Stimulated activated CD4-positive, alpha-beta T cell treated with anti-CD3 and anti-CD28 coated beads, TNF-alpha, amount 100 ng/mL, for 48 hours (primary cell): Measurements from ENCODE around the gene SPAG9.
A peak's percentile ranks its signal among the peaks of the same experiment; 100 is the strongest.

Experiments
- DNase-seq, 3 donors: peaks; one replicate each; pipeline ENCODE4 v3.0.0-alpha.2; 2020; ENCODE audit warnings: low read depth in 3 of 3

The SPAG9 gene

DNA sequence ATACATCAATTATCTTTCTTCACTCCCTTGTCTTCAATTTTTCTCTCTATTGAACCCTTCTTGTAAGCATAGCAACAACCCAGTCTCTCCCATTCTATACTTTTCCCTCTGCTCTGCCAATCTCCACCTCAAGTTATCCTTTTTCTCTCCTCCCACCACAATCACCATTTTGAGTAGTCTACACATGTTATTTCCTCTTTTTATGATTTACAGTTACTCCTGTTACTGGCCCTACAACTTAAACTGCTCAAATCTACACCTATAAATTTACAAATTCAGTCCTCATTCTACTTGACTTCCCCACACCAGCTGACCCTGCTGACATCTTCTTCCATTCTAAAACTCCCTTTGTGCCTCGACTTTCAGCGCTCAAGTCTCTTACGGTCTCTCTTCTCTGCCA lies 84.6 kb downstream of the SPAG9 start:
- no peak for DNase-seq

DNA sequence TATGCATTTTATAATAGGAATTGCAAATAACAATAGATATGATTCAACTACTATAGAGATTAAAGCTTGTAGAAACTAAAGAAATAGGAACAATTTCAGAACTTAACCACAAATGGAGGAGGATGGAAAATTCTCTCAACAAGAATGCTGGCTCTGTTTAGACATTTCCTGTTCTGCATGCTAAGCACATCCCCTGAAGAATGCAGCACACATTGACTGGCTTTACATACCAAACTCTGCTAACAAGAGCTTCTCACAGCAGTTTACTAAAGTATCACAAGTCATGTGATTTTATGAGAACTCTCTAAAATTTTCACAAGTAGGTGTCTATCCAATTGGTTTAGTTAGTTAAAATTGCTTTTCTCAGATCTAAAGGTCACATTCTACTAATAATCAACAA lies 85.2 kb downstream of the SPAG9 start:
- no peak for DNase-seq

DNA sequence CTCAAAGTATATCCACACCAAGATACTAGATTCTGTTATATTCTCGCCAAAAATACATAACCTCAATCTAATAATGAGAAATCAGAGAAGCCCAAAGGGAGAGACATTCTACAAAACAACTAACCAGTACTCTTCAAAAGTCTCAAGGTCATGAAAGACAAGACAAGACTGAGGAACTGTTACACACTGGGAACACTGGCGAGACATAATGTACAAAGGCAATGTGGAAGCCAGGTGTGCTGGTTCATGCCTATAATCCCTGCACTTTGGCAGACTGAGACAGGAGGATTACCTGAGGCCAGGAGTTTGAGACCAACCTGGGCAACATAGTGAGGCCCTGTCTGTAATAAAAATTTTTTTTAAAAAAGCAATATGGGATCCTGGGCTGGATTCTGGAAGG lies 85.9 kb downstream of the SPAG9 start:
- no peak for DNase-seq

DNA sequence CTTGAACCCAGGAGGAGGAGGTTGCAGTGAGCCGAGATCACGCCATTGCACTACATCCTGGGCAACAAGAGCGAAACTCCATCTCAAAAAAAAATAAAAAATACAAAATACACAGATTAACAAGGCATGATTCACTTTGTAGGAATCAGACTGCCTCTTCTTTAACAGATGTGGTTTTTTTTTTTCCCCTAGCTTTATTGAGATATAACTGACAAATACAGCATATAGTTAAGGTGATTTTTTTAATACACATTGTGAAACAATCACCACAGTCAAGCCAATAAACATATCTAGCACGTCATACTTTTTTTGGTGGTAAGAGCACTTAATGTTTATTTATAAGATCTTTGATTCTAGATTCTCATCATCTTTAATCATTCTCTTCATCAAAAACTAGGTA lies 87.8 kb downstream of the SPAG9 start:
- no peak for DNase-seq

DNA sequence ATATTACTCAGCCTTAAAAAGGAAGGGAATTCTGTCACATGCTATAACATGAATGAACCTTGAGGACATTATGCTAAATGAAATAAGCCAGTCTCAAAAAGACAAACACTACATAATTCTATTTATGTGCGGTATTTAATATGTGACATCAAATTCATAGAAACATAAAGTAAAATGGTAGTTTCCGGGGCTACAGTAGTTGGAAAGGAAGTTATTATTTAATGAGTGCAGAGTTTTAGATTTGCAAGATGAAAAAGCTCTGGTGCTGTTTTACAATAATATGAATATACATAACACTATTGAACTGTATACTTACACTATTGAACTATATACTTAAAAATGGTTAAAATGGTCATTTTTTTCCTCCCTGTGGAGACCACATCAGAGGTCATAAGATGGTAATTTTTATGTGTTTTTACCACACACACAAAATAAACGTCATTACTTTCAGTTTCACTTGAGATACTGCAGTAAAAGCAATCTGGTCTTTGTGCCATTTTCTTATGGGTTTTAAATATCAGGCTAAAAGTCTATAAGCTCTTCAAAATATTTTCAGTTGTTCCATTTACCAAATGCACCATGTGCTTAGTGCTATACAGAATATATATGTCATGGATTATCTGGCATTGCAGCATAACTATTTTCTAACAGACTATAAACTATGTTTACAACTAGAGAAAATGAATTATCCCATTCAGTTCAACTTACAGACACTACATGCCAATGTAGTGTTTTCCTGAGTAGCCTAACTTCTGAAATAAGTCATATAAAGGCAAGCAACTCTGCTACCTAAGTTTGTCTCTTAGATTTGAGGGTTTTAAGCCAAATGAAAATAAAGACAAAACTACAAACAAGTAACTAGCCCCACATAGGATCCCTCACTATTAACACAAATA lies 90.9 kb downstream of the SPAG9 start:
- DNase-seq: no peak

DNA sequence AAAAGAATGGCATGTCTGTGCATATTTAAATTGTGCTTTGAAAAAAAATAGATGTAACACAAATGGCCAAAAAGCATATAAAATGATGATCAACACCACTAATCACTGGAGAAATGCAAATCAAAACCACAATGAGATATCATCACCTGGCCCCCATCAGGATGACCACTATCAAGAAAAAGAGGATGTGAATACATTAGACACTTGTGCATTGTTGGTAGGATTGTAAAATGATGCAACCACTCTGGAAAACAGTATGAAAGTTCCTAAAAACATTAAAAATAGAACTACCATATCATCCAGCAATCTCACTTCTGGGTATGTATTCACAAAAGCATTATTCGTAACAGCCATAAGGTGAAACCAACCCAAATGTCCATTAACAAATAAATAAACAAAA lies 91.5 kb downstream of the SPAG9 start:
- no peak for DNase-seq

DNA sequence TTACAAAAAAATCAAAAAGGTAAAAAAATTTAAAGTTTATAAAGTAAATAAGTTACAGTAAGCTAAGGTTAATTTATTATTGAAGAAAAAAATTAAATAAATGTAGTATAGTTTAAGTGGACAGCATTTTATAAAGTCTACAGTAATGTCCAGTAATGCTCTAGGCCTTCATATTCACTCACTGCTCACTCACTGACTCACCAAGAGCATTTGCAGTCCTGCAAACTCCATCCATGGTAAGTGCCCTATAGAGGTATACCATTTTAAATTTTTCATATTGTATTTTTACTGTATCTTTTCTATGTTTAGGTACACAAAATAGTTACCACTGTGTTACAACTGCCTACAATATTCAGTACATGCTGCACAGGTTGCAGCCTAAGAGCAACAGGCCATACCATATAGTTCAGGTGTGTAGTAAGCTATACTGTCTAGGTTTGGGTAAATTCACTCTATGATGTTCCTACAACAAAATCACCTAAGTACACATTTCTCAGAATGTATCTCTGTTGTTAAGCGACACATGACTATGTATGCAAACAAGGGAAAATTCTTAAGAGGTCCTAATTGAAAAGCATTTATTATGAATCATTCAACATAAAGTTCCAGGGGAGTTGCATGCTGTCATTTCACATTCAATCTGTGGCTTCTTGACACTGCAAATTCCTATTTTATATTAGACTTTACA lies 92.3 kb downstream of the SPAG9 start:
- DNase-seq: no peak

DNA sequence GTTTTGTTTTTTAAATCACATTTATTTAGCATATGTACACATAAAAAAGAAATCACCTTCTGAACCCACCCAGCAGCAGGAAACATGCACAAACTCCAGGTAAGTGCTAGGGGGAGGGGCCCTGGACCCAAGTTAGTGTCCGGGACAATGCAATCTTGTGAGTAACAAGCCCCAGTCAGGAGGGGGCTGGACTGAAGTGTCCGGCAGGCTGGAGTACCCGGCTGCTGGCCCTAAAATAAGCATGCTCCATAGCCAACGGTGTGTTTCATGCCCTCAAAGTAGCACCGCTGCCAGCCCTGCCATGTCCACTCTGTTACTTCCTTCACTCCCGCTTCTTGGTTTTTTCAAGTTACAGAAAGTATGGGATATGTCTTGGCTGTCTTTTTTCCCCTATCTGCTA lies 102.1 kb downstream of the SPAG9 start:
- no peak for DNase-seq

DNA sequence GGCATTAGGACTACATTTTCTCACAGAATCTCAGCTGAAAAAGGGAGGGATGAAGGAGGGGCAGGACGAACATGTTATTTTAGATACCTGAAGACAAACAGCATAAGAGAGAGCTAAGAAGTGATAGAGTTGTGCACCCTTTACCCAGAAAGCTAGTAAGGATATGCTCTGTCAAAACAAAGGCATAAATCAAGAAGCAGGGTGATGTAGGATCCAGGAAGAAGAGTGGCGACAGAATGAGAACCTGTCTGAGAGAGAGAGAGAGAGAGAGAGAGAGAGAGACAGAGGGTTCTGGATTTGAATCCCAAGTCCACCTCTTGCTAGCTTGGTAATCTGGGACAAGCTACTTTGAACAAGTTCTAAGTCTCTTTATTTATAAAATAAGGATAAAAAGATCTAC lies 103.4 kb downstream of the SPAG9 start:
- DNase-seq: no peak

DNA sequence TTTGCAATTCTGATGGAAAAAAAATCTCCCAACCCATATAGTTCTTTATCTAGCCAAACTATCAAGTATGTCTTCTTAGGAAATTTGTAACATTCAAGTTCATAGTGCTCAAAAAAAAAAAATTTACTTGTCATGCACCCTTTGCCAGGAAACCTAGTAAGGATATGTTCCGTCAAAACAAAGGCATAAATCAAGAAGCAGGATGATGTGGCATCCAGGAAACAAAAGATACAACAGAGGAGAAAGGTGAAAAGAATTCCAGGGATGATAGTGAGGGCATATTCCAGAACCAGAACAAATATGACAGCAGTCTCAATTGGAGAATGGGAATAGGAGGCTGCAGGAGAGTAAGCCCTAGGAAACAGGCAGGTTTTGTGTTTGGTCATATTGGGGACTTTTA lies 104.6 kb downstream of the SPAG9 start:
- no peak for DNase-seq

DNA sequence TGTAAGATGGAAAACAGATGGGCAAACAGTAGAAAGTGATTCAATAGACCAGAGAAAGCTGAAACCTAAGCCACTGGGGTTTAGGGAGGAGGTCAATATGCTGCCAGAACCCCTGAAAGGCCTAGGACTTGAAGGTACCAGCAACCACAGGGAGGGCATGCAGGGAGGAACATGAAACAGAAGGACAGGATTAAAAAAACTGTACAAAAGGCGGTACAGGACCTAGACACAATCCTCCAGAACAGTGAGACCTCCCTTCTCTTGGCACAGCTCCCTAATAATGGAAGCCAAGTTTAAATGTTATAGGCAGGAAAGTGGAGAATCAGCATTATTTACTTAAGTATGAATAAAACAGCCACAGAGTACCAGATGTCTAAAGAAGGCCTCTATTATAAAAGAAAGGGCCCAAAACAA lies 105.5 kb downstream of the SPAG9 start:
- DNase-seq: no peak

DNA sequence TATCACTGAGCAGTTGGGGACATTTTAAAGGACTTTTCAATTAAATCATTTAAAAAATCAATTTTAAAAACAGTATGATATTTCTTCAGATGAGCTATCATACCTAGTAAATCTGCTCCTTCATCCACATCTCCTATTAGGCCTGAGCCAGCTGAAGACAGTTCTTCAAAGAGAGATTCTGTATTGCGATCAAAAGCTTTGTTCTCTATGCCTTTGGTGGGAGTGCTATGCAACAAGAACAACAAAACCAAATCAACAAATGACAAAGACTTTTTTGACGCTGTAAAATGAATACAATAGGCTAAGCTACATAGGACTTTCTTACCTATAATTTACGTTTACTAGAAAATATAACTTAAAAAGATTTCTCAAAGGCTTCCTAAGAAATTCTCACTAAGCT lies 106.5 kb downstream of the SPAG9 start:
- no peak for DNase-seq

DNA sequence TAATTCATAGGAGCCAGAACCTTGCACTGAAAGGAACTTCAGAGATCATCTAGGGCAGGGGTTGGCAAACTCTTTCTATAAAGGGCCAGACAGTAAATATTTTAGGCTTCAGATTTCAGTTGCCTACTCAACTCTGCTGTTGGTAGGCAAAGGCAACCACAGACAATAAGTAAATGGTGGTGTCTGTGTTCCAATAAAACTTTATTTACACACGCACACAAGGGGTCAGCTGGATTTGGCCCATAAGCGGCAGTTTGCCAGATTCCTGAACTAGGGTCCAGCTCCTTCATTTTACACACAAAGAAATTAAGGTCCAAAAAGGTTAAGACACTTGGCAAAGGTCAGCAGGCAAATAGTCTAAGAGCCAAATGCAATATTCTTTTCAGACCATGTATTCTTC lies 107.3 kb downstream of the SPAG9 start:
- DNase-seq: no peak

DNA sequence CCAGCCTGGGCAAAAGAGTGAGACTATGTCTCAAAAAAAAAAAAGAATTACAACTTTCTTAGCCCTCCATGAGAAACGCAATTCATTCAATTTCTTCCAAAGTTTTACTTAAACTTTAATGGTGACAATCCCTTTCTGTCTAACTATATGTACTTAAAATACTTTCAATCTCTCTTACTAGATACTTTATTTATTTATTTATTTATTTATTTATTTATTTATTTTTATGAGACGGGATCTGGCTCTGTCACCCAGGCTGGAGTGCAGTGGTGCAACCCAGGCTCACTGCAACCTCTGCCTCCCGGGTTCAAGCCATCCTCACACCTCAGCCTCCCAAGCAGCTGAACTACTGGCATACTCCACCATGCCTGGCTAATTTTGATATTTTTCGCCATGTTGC lies 108.1 kb downstream of the SPAG9 start:
- no peak for DNase-seq

DNA sequence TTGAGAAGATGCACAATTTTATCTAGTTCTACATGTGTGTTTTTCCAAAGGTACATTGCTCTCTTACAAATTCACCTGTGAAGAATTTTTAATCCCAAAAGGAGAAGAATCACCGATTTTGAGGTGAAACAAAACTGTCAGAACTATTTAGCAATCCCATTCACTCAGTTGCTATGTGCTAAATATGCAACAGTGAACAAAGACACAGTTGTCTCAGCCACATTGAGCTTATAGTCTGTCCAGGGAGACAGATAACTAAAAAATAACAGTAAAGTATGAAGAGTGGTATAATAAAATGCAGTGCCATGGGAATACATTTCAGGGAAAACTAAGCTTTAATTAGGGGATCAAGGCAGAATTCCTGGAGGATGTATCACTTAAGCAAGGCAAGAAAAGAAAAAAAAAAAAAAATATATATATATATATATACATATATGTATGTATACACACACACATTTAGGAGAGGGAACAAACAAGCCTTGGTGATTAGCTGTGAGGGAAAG lies 110.4 kb downstream of the SPAG9 start:
- DNase-seq: no peak

DNA sequence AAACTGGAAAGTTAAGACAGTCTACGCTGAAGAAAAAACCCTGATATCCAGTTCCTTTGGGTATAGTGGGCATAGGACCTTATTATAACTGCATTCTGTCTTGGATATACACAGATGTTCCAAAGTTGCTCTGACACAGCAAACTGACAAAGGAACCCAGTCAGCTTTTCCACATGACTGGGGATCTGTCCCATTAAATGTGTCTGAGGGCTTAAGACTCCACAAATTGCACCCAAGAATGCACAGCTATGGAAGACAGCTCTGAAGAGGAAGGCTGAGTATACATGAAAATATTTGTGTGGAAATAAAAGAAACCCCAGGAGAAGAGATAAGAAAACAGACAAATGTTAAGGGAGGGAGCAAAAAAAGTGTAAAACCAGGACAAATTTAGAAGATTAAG lies 114.1 kb downstream of the SPAG9 start:
- DNase-seq: no peak

DNA sequence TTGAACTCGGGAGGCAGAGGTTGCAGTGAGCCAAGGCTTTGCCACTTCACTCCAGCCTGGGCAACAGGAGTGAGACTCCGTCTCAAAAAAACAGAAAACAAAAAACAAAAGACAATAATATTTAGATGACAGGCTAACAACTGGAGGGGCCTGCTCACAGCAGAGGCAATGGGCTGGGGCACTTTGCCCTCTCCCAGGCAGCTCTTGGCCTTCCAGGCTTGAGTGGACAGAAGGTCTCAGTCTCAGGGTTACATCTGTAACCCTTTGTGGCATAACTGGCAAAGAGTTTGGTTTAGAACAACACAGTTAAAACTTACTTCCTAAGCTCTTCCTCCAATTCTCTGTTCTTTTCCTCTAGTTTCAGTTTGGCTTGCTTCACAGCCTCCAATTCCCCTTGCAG lies 114.9 kb downstream of the SPAG9 start:
- DNase-seq: no peak

DNA sequence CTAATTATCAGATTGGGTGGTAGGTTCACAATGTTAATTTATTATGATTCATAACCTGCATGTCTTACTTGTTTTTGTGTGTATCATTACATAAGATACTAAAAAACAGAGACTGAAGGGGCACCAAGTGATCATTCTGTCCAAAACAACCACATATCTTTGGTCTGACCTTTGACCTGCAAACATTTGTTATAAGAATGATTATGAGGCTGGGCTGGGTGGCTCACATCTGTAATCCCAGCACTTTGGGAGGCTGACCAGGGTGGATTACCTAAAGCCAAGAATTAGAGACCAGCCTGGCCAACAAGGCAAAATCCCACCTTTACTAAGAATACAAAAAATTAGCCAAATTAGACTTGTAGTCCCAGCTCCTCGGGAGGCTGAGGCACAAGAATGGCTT lies 116.4 kb downstream of the SPAG9 start:
- DNase-seq: no peak

DNA sequence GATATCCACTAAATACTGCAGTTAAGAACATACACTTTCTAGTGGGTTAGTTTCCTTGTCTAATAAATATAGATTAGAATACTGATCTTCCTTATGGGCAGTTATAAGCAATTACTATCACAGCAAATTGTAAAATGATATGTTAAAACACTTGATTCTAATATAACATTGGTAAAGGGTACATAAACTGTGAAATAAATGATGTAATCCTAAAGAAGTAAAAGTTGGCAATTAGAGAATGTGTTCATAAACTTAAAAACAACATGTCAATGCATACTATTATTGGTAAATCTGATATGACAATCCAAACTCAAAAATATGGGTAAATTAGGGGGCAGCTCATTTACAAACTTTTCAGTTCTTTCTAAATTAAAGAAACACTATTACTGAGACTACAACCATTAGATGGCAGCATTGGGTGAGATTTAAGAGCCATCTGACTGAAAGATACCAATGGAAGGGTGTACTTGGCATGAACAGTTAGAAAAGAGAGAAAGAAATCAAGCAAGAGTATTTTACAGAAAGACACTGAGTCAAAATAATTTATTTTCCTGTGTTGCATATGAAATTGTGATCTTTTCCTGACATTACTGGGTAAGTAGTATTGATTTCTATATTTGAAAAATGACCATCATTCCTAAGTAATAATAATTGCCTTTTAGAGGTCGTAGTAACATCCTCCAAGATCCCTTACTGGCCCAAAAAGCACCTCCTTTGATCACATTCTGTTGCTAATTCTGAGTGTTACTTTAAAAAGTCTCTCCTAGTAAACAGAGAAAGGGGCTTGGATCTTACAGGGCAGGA lies 119.6 kb downstream of the SPAG9 start:
- peak in 1 of 3 donors; percentile 6 for DNase-seq

DNA sequence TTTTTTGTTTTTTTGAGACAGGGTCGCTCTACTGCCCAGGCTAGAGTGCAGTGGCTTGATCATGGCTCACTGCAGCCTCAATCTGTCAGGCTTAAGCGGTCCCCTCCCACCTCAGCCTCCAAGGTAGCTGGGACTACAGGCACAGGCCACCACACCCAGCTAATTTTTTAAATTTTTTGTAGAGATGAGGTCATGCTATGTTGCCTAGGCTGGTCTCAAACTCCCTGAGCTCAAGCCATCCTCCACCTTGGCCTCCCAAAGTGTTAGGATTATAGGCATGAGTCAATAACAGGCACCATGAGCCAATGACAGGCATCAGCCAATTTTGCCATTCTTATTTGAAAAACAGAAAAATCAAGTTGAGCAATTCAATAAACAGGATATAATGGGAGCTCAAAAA lies 125.0 kb downstream of the SPAG9 start:
- DNase-seq: no peak

DNA sequence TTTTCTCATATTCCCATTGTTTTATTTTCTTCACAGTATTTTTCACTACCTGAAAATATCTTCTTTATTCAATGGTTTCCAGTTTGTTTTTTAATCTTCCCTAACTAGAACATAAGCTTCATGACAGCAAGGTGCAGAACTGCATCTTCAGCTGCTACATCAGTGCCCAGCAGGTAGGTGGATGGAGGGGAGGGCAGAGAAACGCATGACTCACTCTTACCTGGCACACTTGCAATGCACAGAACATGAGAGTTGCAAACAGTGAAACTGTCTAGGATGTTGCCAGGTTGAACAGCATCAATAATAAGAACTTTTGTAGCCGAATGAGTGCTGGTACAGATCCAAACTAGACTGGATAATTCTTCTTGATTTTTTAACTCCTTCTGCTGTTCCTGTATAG lies 127.1 kb downstream of the SPAG9 start:
- DNase-seq: no peak

DNA sequence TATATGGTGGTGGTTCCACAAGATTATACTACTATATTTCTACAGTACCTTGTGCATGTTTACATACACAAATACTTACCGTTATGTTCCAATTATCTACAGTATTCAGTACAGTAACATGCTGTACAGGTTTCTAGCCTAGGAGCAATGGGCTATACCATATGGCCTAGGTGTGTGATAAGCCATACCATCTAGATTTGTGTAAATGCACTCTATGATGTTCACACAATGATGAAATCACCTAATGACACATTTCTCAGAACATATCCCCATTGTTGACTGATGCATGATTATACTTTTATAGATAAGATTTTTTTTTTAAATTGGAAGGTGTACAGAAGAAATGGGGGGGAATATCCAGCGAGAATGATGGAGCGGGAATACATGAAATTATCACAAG lies 131.5 kb downstream of the SPAG9 start:
- DNase-seq: no peak
